K562 (cell line): ENCODE results near the gene GPR55. TPM values are rescaled to one million over a fixed set of nuclear protein-coding genes. Genes with fewer than 3 reads are reported as not detected.

ENCODE experiments used
- BCL6 ChIP-seq: fragments of 250-450 bp; sonication (Bioruptor Pico); IDR thresholded peaks from 2 replicates; pipeline ENCODE4 v1.4.0; 2020
- BMI1 ChIP-seq: fragments of 150-350 bp; IDR thresholded peaks from 2 replicates; pipeline ENCODE4 v1.6.1; 2014; ENCODE audit warnings: low read length
- CEBPB ChIP-seq: fragments of 450-650 bp; IDR thresholded peaks from 2 replicates; pipeline ENCODE4 v1.6.1; 2016; ENCODE audit warnings: missing genetic modification characterization, missing compliant biosample characterization
- CTCFL ChIP-seq: IDR thresholded peaks from 2 replicates; pipeline ENCODE4 v1.6.1; 2011; ENCODE audit warnings: borderline replicate concordance, low read depth, mild to moderate bottlenecking, moderate library complexity, low read length; ENCODE audit not compliant: insufficient read depth, poor library complexity, severe bottlenecking
- MAZ ChIP-seq, 2 experiments: fragments of 450-650 bp in 1 of 2; sonication (generic) in 1 of 2; formaldehyde crosslinking; IDR thresholded peaks in 1 of 2; conservative IDR thresholded peaks in 1 of 2; 2 replicates each; pipeline versions ENCODE4 v1.4.0 to v1.5.0; 2020; ENCODE audit warnings: mild to moderate bottlenecking in 1 of 2, missing genetic modification reagents in 1 of 2
- RAD21 ChIP-seq, 2 experiments: fragments of 250-450 bp in 1 of 2; fragments of 450-650 bp in 1 of 2; sonication (Bioruptor Pico) in 1 of 2; formaldehyde crosslinking in 1 of 2; IDR thresholded peaks in 1 of 2; conservative IDR thresholded peaks in 1 of 2; 2 replicates each; pipeline versions ENCODE4 v1.4.0 to v1.8.0; 2020 to 2022; ENCODE audit warnings: mild to moderate bottlenecking in 2 of 2, moderate library complexity in 1 of 2
- RCOR1 ChIP-seq, 2 experiments: IDR thresholded peaks; 2 replicates each; pipeline ENCODE4 v1.6.1; 2012; ENCODE audit warnings: low read depth in 2 of 2, low read length in 2 of 2, borderline replicate concordance in 1 of 2, improper control_type of control experiment in 1 of 2
- REST ChIP-seq, 2 experiments: fragments of 450-650 bp; formaldehyde crosslinking in 1 of 2; IDR thresholded peaks; 2 replicates each; pipeline versions ENCODE4 v1.4.0 to v1.6.1; 2014 to 2020; ENCODE audit warnings: mild to moderate bottlenecking in 2 of 2, borderline replicate concordance in 1 of 2, low read depth in 1 of 2
- RFX5 ChIP-seq: IDR thresholded peaks from 2 replicates; pipeline ENCODE4 v1.6.1; 2011; ENCODE audit warnings: low read depth, mild to moderate bottlenecking, improper control_type of control experiment, low read length
- U2AF2 ChIP-seq: fragments of 200-400 bp; formaldehyde crosslinking; optimal IDR thresholded peaks from 2 replicates; pipeline ENCODE3; 2017; ENCODE audit warnings: low read depth, mild to moderate bottlenecking, low read length
- USF2 ChIP-seq: sonication (generic); formaldehyde crosslinking; IDR thresholded peaks from 2 replicates; pipeline ENCODE4 v1.5.0; 2020; ENCODE audit warnings: missing genetic modification reagents
- polyA plus RNA-seq, 8 experiments: library from polyadenylated mRNA; depleted of rRNA in 4 of 8; stranded (reverse) in 5 of 8; unstranded in 3 of 8; fragments of >200 nt; fragmentation: Nextera tagmentation in 2 of 8; fragmentation: Illumina TruSeq in 1 of 8; extraction: Ambion mirVana in 2 of 8; extraction: Trizol in 1 of 8; gene quantifications; 2 replicates each; pipeline versions ENCODE4 v1.2.1 to v1.2.3, GENCODE V29; 2011 to 2014; ENCODE audit warnings: inconsistent platforms in 1 of 8, missing spikeins in 1 of 8
- total RNA-seq, 7 experiments: library from RNA; depleted of rRNA in 6 of 7; stranded (reverse); fragments of >200 nt in 6 of 7; fragmentation: Illumina TruSeq in 2 of 7; extraction: Trizol in 2 of 7; gene quantifications; 2 replicates each; pipeline versions ENCODE4 v1.2.1 to v1.2.3, GENCODE V29; 2011 to 2021; ENCODE audit warnings: low replicate concordance in 1 of 7

GPR55 gene
- total and polyA plus RNA-seq, 9 of the 15 experiments (the other 6 are each of a cell fraction or from before 2014, with no cell fraction given): 0.11 to 0.49 (median 0.27) TPM

GRCh38 chr2:230913406-230914143 is 11.5 kb downstream of the GPR55 start (continued):
- peak; percentile 59 for TF ChIP-seq REST (IDR thresholded peaks at IDR 0.05; ENCODE audit: borderline replicate concordance)
- no peak for TF ChIP-seq REST (CRISPR knock-in tag; IDR thresholded peaks at IDR 0.05; ENCODE audit: low read depth)
- TF ChIP-seq RAD21 (CRISPR knock-in tag; conservative IDR thresholded peaks at IDR 0.05 in 1 of 2, IDR thresholded peaks at IDR 0.05 in 1 of 2): peak; percentile 59 to 74
- TF ChIP-seq CTCFL: peak; percentile 51
- TF ChIP-seq U2AF2: no peak
- TF ChIP-seq MAZ (CRISPR knock-in tag; conservative IDR thresholded peaks at IDR 0.05 in 1 of 2, IDR thresholded peaks at IDR 0.05 in 1 of 2): peak in 1 of 2 experiments; percentile 37; a peak in 1 of 4 replicates
- TF ChIP-seq BMI1: no peak
- TF ChIP-seq RFX5: peak; percentile 69; the same call in 1 of the 2 replicates
- TF ChIP-seq CEBPB (tag): peak; percentile 39; the same call in 1 of the 2 replicates
- no peak for TF ChIP-seq BCL6
- TF ChIP-seq RCOR1 (IDR thresholded peaks at IDR 0.05; ENCODE audit: borderline replicate concordance in 1 of 2, low read depth in 2 of 2, low read length in 2 of 2): 0 out of 4 replicates have a peak, but pooled peaks of 1 of the 2 experiments have one; percentile 23
- no peak for TF ChIP-seq USF2 (CRISPR knock-in tag)
